Ishikawa (cell line): Measurements from ENCODE around the gene POLDIP3.

Source experiments
- CEBPB ChIP-seq: IDR thresholded peaks from 2 replicates; pipeline ENCODE4 v1.6.1; 2012
- CREB1 ChIP-seq: IDR thresholded peaks from 2 replicates; pipeline ENCODE4 v1.6.1; 2012; ENCODE audit warnings: low read depth
- EGR1 ChIP-seq: IDR thresholded peaks from 2 replicates; pipeline ENCODE4 v1.6.1; 2012
- EP300 ChIP-seq: IDR thresholded peaks from 2 replicates; pipeline ENCODE4 v1.6.1; 2012; ENCODE audit warnings: borderline replicate concordance
- FOXM1 ChIP-seq: IDR thresholded peaks from 2 replicates; pipeline ENCODE4 v1.6.1; 2012; ENCODE audit warnings: low read depth, borderline replicate concordance
- MAX ChIP-seq: IDR thresholded peaks from 2 replicates; pipeline ENCODE4 v1.6.1; 2012
- NFIC ChIP-seq: IDR thresholded peaks from 2 replicates; pipeline ENCODE4 v1.6.1; 2012
- RAD21 ChIP-seq: IDR thresholded peaks from 2 replicates; pipeline ENCODE4 v1.6.1; 2012; ENCODE audit warnings: low read depth
- REST ChIP-seq: IDR thresholded peaks from 2 replicates; pipeline ENCODE4 v1.6.1; 2012; ENCODE audit warnings: low read depth, mild to moderate bottlenecking
- TAF1 ChIP-seq: IDR thresholded peaks from 2 replicates; pipeline ENCODE4 v1.6.1; 2012; ENCODE audit warnings: low read depth, mild to moderate bottlenecking
- TCF12 ChIP-seq: IDR thresholded peaks from 2 replicates; pipeline ENCODE4 v1.6.1; 2012; ENCODE audit warnings: low read depth
- TEAD4 ChIP-seq: IDR thresholded peaks from 2 replicates; pipeline ENCODE4 v1.6.1; 2012
- USF1 ChIP-seq: IDR thresholded peaks from 2 replicates; pipeline ENCODE4 v1.6.1; 2012
- YY1 ChIP-seq: IDR thresholded peaks from 2 replicates; pipeline ENCODE4 v1.6.1; 2012; ENCODE audit warnings: low read depth
- ZBTB7A ChIP-seq: IDR thresholded peaks from 2 replicates; pipeline ENCODE4 v1.6.1; 2012; ENCODE audit warnings: low read depth

Gene POLDIP3

GRCh38 chr22:42649246-42650099, 34.8 kb upstream of the POLDIP3 start, which contains the start of gene CYB5R3:
CYB5R3 (minus strand) TSS chr22:42649392; CDS start chr22:42649315, 77 bp downstream.
- TF ChIP-seq NFIC (no peak), CREB1 (peak; percentile 11; the same call in 1 of the 2 replicates), REST (no peak), YY1 (peak; percentile 87), FOXM1 (no peak), TAF1 (peak; percentile 66), TEAD4 (no peak), EGR1 (no peak), CEBPB (no peak), RAD21 (peak; percentile 1; the same call in 1 of the 2 replicates), USF1 (no peak), MAX (no peak), EP300 (no peak), ZBTB7A (no peak), TCF12 (no peak)

GRCh38 chr22:42648368-42649245, 33.9 kb upstream of the POLDIP3 start:
- TF ChIP-seq NFIC (peak; percentile 58; the same call in 1 of the 2 replicates), TCF12 (no peak)

- no peak for TF ChIP-seq FOXM1
- no peak for TF ChIP-seq USF1
- TF ChIP-seq RAD21 = no peak
- TF ChIP-seq REST = no peak
- no peak for TF ChIP-seq YY1
These were observed 33.3 kb upstream of the POLDIP3 start for GRCh38 chr22:42648017-42648367.

GRCh38 chr22:42646569-42647525, 32.2 kb upstream of the POLDIP3 start:
- TF ChIP-seq TCF12 = no peak
- TF ChIP-seq MAX = no peak
- no peak for TF ChIP-seq CEBPB
- TF ChIP-seq YY1 = no peak
- TF ChIP-seq REST = no peak
- no peak for TF ChIP-seq NFIC
- no peak for TF ChIP-seq RAD21
- no peak for TF ChIP-seq EGR1
- no peak for TF ChIP-seq FOXM1
- no peak for TF ChIP-seq CREB1
- no peak for TF ChIP-seq USF1
- no peak for TF ChIP-seq EP300
- no peak for TF ChIP-seq ZBTB7A
- no peak for TF ChIP-seq TAF1
- TF ChIP-seq TEAD4 = no peak
